Measurements from ENCODE around the gene BTBD1. TPM values are rescaled to one million over a fixed set of nuclear protein-coding genes. Genes with fewer than 3 reads are reported as not detected.

The BTBD1 gene
- total RNA-seq, 1 experiment from 2014 or later = 83.9 TPM

GRCh38 chr15:83062768-83063180 lies 4.3 kb downstream of the BTBD1 start:
- Histone ChIP-seq H3K27me3 (ENCODE audit: low read length) (no peaks in the 10 kb centered on the region), H4K20me1 (ENCODE audit: low read length) (peaks cover 54% of the 10 kb centered on the region), H3K9ac (ENCODE audit: low read length) (no peak overlapping the region), H3K4me1 (ENCODE audit: insufficient read depth, low read length) (peaks cover 19% of the 10 kb centered on the region), H3K9me2 (replicated peaks; ENCODE audit: low read length) (no peaks in the 10 kb centered on the region), H3F3A (ENCODE audit: low read length, unreplicated experiment) (no peaks in the 10 kb centered on the region), H2AFZ (ENCODE audit: low read length) (no peak overlapping the region), H3K79me2 (ENCODE audit: low read length) (peaks cover 91% of the 10 kb centered on the region), H3K4me3 (ENCODE audit: low read length) (no peak overlapping the region), H3K36me3 (ENCODE audit: low read depth, low read length) (peaks cover 14% of the 10 kb centered on the region), H3K4me2 (ENCODE audit: low read length) (peak overlapping the region; percentile 86), H3K9me3 (ENCODE audit: low read length) (no peaks in the 10 kb centered on the region), H3K27ac (ENCODE audit: low read length) (no peak overlapping the region)
- ATAC-seq = no peak
- no TSS peak for BruUV-seq (replicated peaks)
- no peak for DNase-seq
- intact Hi-C loops (cut with micrococcal nuclease) = no loop called here
- ChIA-PET CTCF (no interaction called here), POLR2A (ENCODE audit: unreplicated experiment) (no interaction called here)
- TF ChIP-seq, protein P1, sequence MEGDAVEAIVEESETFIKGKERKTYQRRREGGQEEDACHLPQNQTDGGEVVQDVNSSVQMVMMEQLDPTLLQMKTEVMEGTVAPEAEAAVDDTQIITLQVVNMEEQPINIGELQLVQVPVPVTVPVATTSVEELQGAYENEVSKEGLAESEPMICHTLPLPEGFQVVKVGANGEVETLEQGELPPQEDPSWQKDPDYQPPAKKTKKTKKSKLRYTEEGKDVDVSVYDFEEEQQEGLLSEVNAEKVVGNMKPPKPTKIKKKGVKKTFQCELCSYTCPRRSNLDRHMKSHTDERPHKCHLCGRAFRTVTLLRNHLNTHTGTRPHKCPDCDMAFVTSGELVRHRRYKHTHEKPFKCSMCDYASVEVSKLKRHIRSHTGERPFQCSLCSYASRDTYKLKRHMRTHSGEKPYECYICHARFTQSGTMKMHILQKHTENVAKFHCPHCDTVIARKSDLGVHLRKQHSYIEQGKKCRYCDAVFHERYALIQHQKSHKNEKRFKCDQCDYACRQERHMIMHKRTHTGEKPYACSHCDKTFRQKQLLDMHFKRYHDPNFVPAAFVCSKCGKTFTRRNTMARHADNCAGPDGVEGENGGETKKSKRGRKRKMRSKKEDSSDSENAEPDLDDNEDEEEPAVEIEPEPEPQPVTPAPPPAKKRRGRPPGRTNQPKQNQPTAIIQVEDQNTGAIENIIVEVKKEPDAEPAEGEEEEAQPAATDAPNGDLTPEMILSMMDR (conservative IDR thresholded peaks at IDR 0.05; ENCODE audit: low read depth, low read length) = no peak

- H3K9ac ChIP-seq (ENCODE audit: low read length) = no peak overlapping the region
- H3K79me2 ChIP-seq (ENCODE audit: low read length) = peaks cover 99% of the 10 kb centered on the region
- H3K9me2 ChIP-seq (replicated peaks; ENCODE audit: low read length) = no peaks in the 10 kb centered on the region
- no peaks in the 10 kb centered on the region for H3K9me3 ChIP-seq (ENCODE audit: low read length)
- no peak overlapping the region for H3K4me2 ChIP-seq (ENCODE audit: low read length)
- no peak overlapping the region for H3K4me3 ChIP-seq (ENCODE audit: low read length)
- no peak overlapping the region for H2AFZ ChIP-seq (ENCODE audit: low read length)
- no TSS peak for BruUV-seq (replicated peaks)
- POLR2A ChIA-PET (ENCODE audit: unreplicated experiment) = no interaction called here
- peaks cover 54% of the 10 kb centered on the region for H4K20me1 ChIP-seq (ENCODE audit: low read length)
- ATAC-seq = no peak
- H3F3A ChIP-seq (ENCODE audit: low read length, unreplicated experiment) = no peaks in the 10 kb centered on the region
- no peak for DNase-seq
- intact Hi-C loops (cut with micrococcal nuclease) = no loop called here
- TF ChIP-seq, protein P1 (conservative IDR thresholded peaks at IDR 0.05; ENCODE audit: low read depth, low read length) = no peak
- TF ChIP-seq EZH2 (IDR thresholded peaks at IDR 0.05; ENCODE audit: low read length, unreplicated experiment) = no peak
- TF ChIP-seq EZH2phosphoT487 (IDR thresholded peaks at IDR 0.05; ENCODE audit: borderline replicate concordance, low read length) = no peak
- no peak overlapping the region for H3K27ac ChIP-seq (ENCODE audit: low read length)
- peaks cover 14% of the 10 kb centered on the region for H3K36me3 ChIP-seq (ENCODE audit: low read depth, low read length)
- CTCF ChIA-PET = no interaction called here
- H3K27me3 ChIP-seq (ENCODE audit: low read length) = no peaks in the 10 kb centered on the region
- peaks cover 15% of the 10 kb centered on the region for H3K4me1 ChIP-seq (ENCODE audit: insufficient read depth, low read length)
Measured at GRCh38 chr15:83061680-83062079, 5.4 kb downstream of the BTBD1 start.

GRCh38 chr15:83057696-83058376 lies 9.2 kb downstream of the BTBD1 start:
- Histone ChIP-seq H3K4me1 (ENCODE audit: insufficient read depth, low read length) (peaks cover 9% of the 10 kb centered on the region), H4K20me1 (ENCODE audit: low read length) (peaks cover 24% of the 10 kb centered on the region), H3K9me2 (replicated peaks; ENCODE audit: low read length) (no peaks in the 10 kb centered on the region), H3K9me3 (ENCODE audit: low read length) (no peaks in the 10 kb centered on the region), H3K27me3 (ENCODE audit: low read length) (no peaks in the 10 kb centered on the region), H3K4me2 (ENCODE audit: low read length) (no peak overlapping the region), H2AFZ (ENCODE audit: low read length) (no peak overlapping the region), H3K79me2 (ENCODE audit: low read length) (peaks cover 67% of the 10 kb centered on the region), H3K36me3 (ENCODE audit: low read depth, low read length) (peaks cover 27% of the 10 kb centered on the region), H3K4me3 (ENCODE audit: low read length) (no peak overlapping the region), H3F3A (ENCODE audit: low read length, unreplicated experiment) (no peaks in the 10 kb centered on the region), H3K9ac (ENCODE audit: low read length) (no peak overlapping the region), H3K27ac (ENCODE audit: low read length) (no peak overlapping the region)
- intact Hi-C loops (cut with micrococcal nuclease) = loop anchor here (10.0 kb wide), 1 partner anchor 97 kb away; no protein-coding TSS in a partner anchor
- no peak for ATAC-seq
- ChIA-PET POLR2A (ENCODE audit: unreplicated experiment) (no interaction called here), CTCF (no interaction called here)
- BruUV-seq (replicated peaks) = no TSS peak
- TF ChIP-seq EZH2phosphoT487 (IDR thresholded peaks at IDR 0.05; ENCODE audit: borderline replicate concordance, low read length) (no peak), EZH2 (IDR thresholded peaks at IDR 0.05; ENCODE audit: low read length, unreplicated experiment) (no peak)
- TF ChIP-seq, protein P1 (conservative IDR thresholded peaks at IDR 0.05; ENCODE audit: low read depth, low read length) = no peak
- DNase-seq = no peak
